ENCODE results near the gene COL25A1. TPM values are rescaled to one million over a fixed set of nuclear protein-coding genes. Genes with fewer than 3 reads are reported as not detected.
"Not testable (repeated sequence)": the region's sequence is repeated elsewhere in the genome, so short reads cannot be mapped to it uniquely, and the experiment has no call there.

COL25A1 gene
- total RNA-seq, 1 donor from 2014 or later = 1.3 TPM

DNA sequence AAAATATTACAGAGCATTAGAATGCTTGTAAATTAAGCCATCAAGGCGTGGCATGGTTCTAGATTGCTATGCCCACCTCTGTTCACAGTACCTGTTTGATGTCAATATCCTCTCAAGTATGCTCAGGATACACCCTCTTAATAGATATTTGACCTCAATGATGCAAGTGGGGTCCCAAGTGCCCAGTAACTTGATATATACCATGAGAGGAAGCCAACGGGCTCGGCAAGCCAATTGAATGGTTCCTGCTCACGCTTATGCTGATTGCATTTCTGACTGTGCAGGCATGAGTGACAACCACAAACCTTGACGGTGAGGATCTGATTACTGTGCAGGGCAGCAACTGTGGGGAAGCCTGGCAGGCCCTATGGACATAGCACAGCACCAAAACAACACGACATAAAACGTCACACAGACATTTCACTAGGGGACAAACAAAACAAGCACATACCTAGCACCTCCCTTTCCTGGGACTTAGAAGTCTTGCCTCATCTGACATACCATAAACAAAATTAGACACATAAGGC, 360.5 kb downstream of the COL25A1 start:
- Mint-ChIP-seq H3K27ac (ENCODE audit: unreplicated experiment) (no peak overlapping the region), H3K9me3 (ENCODE audit: unreplicated experiment) (no peaks in the 10 kb centered on the region), H3K36me3 (ENCODE audit: unreplicated experiment) (no peaks in the 10 kb centered on the region), H3K4me3 (ENCODE audit: unreplicated experiment) (no peak overlapping the region), H3K27me3 (ENCODE audit: unreplicated experiment) (no peaks in the 10 kb centered on the region), H3K4me1 (ENCODE audit: unreplicated experiment) (peaks cover 6% of the 10 kb centered on the region)
- DNase-seq (ENCODE audit: extremely low spot score, unreplicated experiment) = no peak
- TF ChIP-seq, protein P1, sequence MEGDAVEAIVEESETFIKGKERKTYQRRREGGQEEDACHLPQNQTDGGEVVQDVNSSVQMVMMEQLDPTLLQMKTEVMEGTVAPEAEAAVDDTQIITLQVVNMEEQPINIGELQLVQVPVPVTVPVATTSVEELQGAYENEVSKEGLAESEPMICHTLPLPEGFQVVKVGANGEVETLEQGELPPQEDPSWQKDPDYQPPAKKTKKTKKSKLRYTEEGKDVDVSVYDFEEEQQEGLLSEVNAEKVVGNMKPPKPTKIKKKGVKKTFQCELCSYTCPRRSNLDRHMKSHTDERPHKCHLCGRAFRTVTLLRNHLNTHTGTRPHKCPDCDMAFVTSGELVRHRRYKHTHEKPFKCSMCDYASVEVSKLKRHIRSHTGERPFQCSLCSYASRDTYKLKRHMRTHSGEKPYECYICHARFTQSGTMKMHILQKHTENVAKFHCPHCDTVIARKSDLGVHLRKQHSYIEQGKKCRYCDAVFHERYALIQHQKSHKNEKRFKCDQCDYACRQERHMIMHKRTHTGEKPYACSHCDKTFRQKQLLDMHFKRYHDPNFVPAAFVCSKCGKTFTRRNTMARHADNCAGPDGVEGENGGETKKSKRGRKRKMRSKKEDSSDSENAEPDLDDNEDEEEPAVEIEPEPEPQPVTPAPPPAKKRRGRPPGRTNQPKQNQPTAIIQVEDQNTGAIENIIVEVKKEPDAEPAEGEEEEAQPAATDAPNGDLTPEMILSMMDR (IDR thresholded peaks at IDR 0.05) = no peak

DNA sequence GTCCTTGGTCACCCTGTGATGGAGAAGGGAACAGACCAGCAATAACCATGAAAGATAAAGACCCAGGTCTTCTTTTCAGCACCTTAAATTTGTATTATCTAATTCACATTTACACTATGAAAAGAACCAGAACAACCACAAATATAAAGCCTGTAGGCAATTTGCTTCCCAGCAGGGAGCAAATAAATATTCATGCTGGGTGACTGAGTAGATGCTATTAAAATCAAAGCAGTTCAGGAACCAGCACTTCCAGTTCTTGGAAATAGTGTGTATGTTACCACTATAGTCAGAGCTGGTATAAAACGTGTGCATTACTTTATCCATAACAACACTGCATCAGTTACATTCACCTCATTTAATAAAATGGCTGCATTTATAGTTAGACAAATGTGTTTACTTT, 361.8 kb downstream of the COL25A1 start:
- Mint-ChIP-seq H3K4me3 (ENCODE audit: unreplicated experiment) (no peak overlapping the region), H3K9me3 (ENCODE audit: unreplicated experiment) (no peaks in the 10 kb centered on the region), H3K36me3 (ENCODE audit: unreplicated experiment) (no peaks in the 10 kb centered on the region), H3K27me3 (ENCODE audit: unreplicated experiment) (no peaks in the 10 kb centered on the region), H3K27ac (ENCODE audit: unreplicated experiment) (no peak overlapping the region), H3K4me1 (ENCODE audit: unreplicated experiment) (peaks cover 9% of the 10 kb centered on the region)
- DNase-seq (ENCODE audit: extremely low spot score, unreplicated experiment) = no peak
- TF ChIP-seq, protein P1 (IDR thresholded peaks at IDR 0.05) = no peak

DNA sequence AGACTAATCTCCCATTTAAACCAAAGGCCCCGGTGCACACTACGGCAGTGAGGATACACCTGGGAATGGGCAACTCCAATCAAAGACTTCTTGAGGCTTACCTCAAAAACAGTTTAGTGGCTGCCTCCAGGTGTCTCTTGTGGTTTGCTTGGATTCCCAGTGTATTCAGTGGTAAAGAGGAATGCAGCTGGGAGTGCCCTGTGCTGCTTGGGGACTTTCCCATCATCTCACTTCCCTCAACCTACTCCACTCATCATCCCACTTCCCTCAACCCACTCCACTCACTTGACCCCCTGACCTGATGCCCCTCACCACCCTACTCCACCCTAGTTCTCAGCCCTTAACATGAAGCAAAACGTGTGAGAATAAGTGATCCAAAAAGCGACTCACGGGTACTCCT, 362.3 kb downstream of the COL25A1 start:
- no peak overlapping the region for H3K4me3 Mint-ChIP-seq (ENCODE audit: unreplicated experiment)
- DNase-seq (ENCODE audit: extremely low spot score, unreplicated experiment) = no peak
- peaks cover 9% of the 10 kb centered on the region for H3K4me1 Mint-ChIP-seq (ENCODE audit: unreplicated experiment)
- TF ChIP-seq, protein P1 (IDR thresholded peaks at IDR 0.05) = no peak
- no peak overlapping the region for H3K27ac Mint-ChIP-seq (ENCODE audit: unreplicated experiment)
- no peaks in the 10 kb centered on the region for H3K9me3 Mint-ChIP-seq (ENCODE audit: unreplicated experiment)
- H3K27me3 Mint-ChIP-seq (ENCODE audit: unreplicated experiment) = no peaks in the 10 kb centered on the region
- no peaks in the 10 kb centered on the region for H3K36me3 Mint-ChIP-seq (ENCODE audit: unreplicated experiment)

DNA sequence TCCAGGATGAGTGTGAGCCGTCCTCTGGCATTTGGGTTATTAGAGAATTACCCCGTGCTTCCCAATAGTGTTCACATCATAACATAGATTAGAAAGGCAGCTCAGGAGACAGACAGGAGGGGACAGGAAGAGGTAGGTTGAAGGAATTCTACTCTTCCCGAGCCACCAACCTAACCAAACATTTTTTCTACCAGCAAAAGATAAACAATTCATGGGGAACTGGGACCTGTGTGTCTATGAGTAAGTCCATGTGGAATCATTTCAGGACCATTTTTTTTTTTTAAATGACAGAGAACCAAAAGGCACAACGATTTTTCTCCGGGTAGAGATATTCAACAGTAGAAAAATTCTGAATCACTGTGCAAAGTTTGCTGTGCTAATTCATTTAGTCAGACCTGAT, 365.4 kb downstream of the COL25A1 start:
- no peak for DNase-seq (ENCODE audit: extremely low spot score, unreplicated experiment)
- Mint-ChIP-seq H3K27me3 (ENCODE audit: unreplicated experiment) (no peaks in the 10 kb centered on the region), H3K27ac (ENCODE audit: unreplicated experiment) (no peak overlapping the region), H3K36me3 (ENCODE audit: unreplicated experiment) (no peaks in the 10 kb centered on the region), H3K4me3 (ENCODE audit: unreplicated experiment) (no peak overlapping the region), H3K4me1 (ENCODE audit: unreplicated experiment) (peaks cover 9% of the 10 kb centered on the region), H3K9me3 (ENCODE audit: unreplicated experiment) (no peaks in the 10 kb centered on the region)
- TF ChIP-seq, protein P1 (IDR thresholded peaks at IDR 0.05) = no peak

DNA sequence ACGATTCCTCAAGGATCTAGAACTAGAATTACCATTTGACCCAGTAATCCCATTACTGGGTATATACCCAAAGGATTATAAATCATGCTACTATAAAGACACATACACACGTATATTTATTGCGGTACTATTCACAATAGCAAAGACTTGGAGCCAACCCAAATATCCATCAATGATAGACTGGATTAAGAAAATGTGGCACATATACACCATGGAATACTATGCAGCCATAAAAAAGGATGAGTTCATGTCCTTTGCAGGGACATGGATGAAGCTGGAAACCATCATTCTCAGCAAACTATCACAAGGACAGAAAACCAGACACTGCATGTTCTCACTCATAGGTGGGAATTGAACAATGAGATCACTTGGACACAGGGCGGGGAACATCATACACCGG, 368.5 kb downstream of the COL25A1 start:
- not testable (repeated sequence) for H3K27me3 Mint-ChIP-seq (ENCODE audit: unreplicated experiment); H3K4me3 Mint-ChIP-seq (ENCODE audit: unreplicated experiment); H3K36me3 Mint-ChIP-seq (ENCODE audit: unreplicated experiment); H3K27ac Mint-ChIP-seq (ENCODE audit: unreplicated experiment); H3K4me1 Mint-ChIP-seq (ENCODE audit: unreplicated experiment); H3K9me3 Mint-ChIP-seq (ENCODE audit: unreplicated experiment); DNase-seq (ENCODE audit: extremely low spot score, unreplicated experiment)

DNA sequence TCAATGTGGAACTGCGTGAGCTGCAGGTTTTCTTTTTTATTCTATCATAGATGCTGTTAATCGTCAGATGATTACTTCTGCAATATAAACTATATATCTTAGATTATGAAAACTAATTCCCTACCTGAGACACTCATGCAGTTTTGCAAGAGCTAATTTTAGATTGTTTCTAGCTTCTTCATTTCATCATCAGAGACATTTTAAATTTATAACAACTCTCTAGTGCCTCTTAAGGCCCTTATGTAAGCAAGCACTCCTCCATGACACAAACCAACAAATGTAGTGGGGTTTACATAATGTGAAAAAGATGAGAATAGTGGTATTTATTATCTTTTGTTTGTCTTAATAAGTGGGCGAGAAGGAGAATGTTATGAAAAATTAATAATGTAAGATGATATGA, 369.4 kb downstream of the COL25A1 start:
- peaks cover 9% of the 10 kb centered on the region for H3K4me1 Mint-ChIP-seq (ENCODE audit: unreplicated experiment)
- H3K27ac Mint-ChIP-seq (ENCODE audit: unreplicated experiment) = no peak overlapping the region

More for the DNA sequence above, 369.4 kb downstream of the COL25A1 start:
- Mint-ChIP-seq H3K27me3 (ENCODE audit: unreplicated experiment) (no peaks in the 10 kb centered on the region), H3K9me3 (ENCODE audit: unreplicated experiment) (no peaks in the 10 kb centered on the region), H3K4me3 (ENCODE audit: unreplicated experiment) (no peak overlapping the region), H3K36me3 (ENCODE audit: unreplicated experiment) (no peaks in the 10 kb centered on the region)
- TF ChIP-seq, protein P1 (IDR thresholded peaks at IDR 0.05) = no peak
- DNase-seq (ENCODE audit: extremely low spot score, unreplicated experiment) = no peak
